ENCODE data around the gene PRKCA.
"Not testable (repeated sequence)": the region's sequence is repeated elsewhere in the genome, so short reads cannot be mapped to it uniquely, and the experiment has no call there.

The PRKCA gene

DNA sequence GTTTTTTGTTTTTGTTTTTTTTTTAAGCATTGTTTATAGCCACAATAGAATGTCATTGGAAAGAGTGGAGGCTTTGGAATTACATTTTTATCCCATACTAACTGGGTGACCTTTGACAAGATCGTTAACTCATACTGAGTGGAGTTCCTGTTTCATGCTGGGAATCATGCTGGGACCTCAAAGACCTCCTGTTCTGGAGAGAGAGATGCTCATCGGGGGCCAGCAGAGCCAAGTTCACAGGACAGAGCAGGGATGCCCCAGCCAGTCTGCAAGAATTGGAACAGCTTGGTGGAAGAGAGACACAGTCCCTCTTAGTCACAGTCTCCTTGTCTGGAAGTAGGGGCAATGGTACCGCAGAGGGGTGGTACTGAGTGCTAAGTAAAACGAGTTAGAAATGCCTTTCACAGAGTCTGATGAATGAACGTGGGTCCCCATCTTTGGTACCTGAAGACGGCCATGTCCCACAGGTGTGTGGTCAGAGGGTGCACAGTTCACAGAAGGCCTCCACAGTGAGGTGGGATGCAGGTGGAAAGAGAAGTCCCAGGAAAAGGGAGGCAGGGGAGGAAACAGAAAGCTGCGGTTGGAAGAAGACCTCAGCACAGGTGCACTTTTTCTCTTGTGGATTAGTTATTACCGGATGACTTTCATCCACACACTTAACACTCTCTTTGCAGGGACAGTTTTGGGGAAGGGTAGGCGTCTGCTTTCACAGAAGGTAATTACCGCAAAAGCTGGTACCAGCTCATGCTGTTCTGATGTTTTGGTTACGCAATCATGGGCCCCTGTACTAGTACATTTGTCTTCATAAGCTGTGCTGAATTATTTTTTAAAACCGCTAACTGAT, 147.8 kb downstream of the PRKCA start:
- DNase-seq (ENCODE audit: low read depth) = no peak
- H3K4me3 ChIP-seq (ENCODE audit: low read depth, low read length) = no peak overlapping the region
- TF ChIP-seq, protein P1, sequence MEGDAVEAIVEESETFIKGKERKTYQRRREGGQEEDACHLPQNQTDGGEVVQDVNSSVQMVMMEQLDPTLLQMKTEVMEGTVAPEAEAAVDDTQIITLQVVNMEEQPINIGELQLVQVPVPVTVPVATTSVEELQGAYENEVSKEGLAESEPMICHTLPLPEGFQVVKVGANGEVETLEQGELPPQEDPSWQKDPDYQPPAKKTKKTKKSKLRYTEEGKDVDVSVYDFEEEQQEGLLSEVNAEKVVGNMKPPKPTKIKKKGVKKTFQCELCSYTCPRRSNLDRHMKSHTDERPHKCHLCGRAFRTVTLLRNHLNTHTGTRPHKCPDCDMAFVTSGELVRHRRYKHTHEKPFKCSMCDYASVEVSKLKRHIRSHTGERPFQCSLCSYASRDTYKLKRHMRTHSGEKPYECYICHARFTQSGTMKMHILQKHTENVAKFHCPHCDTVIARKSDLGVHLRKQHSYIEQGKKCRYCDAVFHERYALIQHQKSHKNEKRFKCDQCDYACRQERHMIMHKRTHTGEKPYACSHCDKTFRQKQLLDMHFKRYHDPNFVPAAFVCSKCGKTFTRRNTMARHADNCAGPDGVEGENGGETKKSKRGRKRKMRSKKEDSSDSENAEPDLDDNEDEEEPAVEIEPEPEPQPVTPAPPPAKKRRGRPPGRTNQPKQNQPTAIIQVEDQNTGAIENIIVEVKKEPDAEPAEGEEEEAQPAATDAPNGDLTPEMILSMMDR (IDR thresholded peaks at IDR 0.05; ENCODE audit: control insufficient read depth, extremely low read depth, insufficient read depth) = no peak

DNA sequence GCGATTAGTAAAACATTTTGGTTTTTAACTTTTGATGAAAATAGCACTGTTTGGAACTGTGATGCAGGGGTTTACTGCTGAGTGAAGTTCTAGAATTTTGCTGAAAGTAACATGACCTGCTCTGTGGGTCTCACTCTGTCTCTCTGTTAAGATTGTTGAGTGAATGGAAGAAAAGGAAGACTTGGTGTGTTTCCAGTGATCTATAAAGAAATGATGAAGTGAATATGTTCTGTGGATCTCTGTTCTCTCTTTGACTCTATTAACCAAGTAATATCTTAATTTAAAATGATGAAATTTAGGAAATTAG, 148.4 kb downstream of the PRKCA start:
- TF ChIP-seq, protein P1 (IDR thresholded peaks at IDR 0.05; ENCODE audit: control insufficient read depth, extremely low read depth, insufficient read depth) = no peak
- no peak for DNase-seq (ENCODE audit: low read depth)
- H3K4me3 ChIP-seq (ENCODE audit: low read depth, low read length) = no peak overlapping the region

DNA sequence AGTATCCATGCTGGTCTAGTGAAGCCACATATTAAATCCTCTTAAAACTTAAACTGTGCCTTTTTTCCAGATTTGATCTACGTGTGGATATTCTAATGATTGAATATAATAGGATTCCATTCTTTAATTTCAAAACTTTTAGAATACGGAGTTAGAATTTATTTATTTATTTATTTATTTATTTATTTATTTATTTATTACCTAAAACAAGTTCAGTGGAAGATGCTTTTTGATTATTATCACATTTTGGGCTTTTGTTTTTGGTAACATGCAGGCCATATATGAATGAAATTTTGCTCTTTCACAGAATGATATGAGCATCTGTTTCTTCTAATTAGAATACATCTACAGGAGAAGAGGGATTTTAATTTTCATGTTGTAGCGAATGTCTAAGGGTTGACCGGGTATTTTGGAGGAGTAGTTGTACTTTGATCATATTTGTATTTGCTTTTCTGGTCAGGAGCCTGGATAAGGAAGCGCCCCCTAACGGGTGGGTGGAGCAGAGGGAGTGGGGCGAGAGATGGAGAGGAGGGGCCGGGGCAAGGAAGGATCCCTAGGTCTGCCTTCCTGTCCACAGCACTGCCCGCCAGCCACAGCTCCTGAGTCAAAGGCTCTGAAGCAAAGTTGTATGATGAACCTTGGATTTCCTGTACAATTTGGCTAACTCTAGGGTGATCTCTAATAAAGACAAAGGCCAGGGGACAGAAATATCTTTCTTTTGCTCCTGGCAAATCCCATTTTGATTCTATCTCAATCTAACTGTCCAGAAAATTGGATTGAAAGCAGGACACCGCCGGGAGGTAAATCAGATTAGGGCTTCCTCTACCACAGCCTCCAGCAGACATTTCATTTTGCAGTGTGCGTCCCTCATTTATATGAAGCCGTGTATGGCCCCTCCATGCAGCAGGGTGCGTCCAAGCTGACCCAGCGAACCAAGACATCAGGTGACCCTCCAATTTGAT, 149.1 kb downstream of the PRKCA start:
- no peak overlapping the region for H3K4me3 ChIP-seq (ENCODE audit: low read depth, low read length)
- TF ChIP-seq, protein P1 (IDR thresholded peaks at IDR 0.05; ENCODE audit: control insufficient read depth, extremely low read depth, insufficient read depth) = no peak
- no peak for DNase-seq (ENCODE audit: low read depth)

DNA sequence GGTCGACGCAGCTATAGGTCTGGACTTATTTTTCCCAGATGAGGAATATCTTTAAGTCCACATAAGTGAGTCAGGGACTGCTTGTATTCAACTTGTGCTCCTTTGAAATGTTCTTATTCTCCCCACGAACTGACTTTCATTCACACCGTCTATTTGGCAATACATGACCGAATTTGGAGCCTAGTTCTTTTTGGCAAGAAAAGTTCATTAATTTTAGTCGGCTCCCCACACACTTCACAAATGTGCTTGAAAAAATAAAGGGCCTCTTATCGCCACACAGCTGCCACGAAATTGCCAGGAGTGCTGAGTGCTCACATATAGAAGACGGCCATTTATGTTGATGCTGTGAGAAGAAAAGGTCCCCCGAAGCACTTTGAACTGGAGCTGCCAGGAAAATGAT, 152.6 kb downstream of the PRKCA start:
- TF ChIP-seq, protein P1 (IDR thresholded peaks at IDR 0.05; ENCODE audit: control insufficient read depth, extremely low read depth, insufficient read depth) = no peak
- DNase-seq (ENCODE audit: low read depth) = no peak
- H3K4me3 ChIP-seq (ENCODE audit: low read depth, low read length) = no peak overlapping the region

DNA sequence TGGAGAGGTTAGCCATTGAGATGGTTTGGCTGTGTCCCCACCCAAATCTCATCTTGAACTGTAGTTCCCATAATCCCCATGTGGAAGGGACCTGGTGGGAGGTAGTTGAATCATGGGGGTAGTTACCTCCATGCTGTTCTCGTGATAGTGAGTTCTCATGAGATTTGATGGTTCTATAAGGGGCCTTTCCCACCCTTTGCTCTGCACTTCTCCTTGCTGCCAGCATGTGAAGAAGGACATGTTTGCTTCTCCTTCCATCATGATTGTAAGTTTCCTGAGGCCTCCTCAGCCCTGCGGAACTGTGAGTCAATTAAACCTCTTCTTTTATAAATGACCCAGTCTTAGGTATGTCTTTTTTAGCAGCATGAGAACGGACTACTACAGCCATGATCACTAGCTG, 155.1 kb downstream of the PRKCA start:
- not testable (repeated sequence) for DNase-seq (ENCODE audit: low read depth); H3K4me3 ChIP-seq (ENCODE audit: low read depth, low read length)

DNA sequence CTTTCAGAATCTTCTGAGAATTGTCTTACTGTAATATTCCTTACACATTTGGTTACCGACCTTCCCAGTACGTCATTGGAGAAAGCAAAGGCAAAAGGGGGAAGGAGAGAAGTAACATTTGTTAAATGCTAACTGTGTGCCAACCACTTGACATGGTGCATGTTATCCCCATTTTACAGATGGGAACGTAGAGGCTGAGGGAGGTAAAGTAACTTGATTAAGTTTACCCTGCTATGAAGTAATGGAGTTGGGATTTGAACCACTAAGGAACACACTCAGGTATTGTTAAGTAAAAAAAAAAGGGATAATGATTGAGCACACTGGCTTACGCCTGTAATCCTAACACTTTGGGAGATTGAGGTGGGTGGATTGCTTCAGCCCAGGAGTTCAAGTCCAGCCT, 156.4 kb downstream of the PRKCA start:
- H3K4me3 ChIP-seq (ENCODE audit: low read depth, low read length) = no peak overlapping the region
- no peak for DNase-seq (ENCODE audit: low read depth)
- TF ChIP-seq, protein P1 (IDR thresholded peaks at IDR 0.05; ENCODE audit: control insufficient read depth, extremely low read depth, insufficient read depth) = no peak

DNA sequence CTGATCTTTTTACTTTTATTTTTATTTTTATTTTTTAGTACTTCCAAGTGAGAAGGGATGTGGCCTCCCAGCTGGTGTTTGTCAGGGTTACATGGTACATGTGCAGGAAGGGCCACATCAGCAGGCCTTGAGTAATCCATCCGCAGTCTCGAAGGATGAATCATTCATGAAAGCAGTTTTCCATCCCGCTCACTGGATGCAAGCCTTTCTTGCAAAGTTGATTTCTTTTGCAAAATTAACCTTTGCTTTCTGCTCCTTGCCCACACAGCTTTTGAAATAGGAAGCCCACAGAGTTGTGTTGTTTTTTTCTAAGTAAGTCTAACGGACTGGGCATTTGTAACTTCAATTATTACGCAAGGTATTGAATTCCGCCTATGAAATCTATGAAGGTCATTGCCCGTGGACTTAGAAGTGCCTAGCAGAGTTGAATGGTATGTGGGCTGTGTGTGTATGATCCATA, 157.4 kb downstream of the PRKCA start:
- TF ChIP-seq, protein P1 (IDR thresholded peaks at IDR 0.05; ENCODE audit: control insufficient read depth, extremely low read depth, insufficient read depth) = no peak
- H3K4me3 ChIP-seq (ENCODE audit: low read depth, low read length) = no peak overlapping the region
- no peak for DNase-seq (ENCODE audit: low read depth)
